HG03060 (cell line): ENCODE measurements around the gene TMEM126B.
"Not testable (repeated sequence)": the region's sequence is repeated elsewhere in the genome, so short reads cannot be mapped to it uniquely, and the experiment has no call there.

Source experiments
- ATAC-seq: cut with Tn5 transposase; IDR thresholded peaks from one replicate; pipeline ENCODE4 v1.9.1; 2021; ENCODE audit warnings: low read depth, moderate number of reproducible peaks; ENCODE audit not compliant: unreplicated experiment

TMEM126B gene

DNA sequence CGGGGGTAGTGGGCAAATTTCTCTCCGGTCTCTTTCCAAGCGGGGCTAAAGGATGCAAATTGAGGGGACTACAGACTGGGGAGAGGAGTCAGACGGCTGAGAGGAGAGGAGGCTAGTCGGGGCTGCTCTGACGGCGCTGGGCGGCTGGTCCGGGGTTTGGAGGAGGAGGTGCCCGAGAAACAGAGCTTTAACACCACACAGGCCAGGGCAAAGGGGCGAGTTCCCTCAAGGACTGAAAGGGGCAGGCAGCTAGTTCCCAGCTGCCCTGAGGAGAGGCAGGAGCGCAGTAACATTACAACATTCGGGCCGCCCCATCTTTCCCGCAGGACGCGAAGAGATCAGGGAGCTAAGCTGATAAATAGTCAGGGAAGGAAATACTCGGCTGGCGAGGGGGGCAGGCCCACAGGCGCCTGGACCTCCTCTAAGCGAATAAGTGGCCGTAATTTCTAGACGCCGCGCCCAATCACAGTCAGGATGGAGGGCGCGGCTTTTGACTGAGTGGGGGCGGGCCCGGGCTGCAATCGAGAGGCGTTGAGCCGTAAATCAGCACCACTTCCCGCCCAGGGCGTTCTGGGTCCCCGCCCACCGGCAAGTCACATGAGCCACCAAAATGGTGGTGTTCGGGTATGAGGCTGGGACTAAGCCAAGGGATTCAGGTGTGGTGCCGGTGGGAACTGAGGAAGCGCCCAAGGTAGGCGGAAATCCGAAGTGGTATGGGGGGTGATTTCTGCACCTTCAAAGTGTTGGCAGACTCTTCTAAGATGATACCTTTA lies at the start of gene TMEM126B:
Gene TMEM126B, plus strand, starts transcription at position 596 of the 773 bp plus-strand sequence. Its CDS starts 15 bp downstream, at position 611.
- ATAC-seq = peak; percentile 99

DNA sequence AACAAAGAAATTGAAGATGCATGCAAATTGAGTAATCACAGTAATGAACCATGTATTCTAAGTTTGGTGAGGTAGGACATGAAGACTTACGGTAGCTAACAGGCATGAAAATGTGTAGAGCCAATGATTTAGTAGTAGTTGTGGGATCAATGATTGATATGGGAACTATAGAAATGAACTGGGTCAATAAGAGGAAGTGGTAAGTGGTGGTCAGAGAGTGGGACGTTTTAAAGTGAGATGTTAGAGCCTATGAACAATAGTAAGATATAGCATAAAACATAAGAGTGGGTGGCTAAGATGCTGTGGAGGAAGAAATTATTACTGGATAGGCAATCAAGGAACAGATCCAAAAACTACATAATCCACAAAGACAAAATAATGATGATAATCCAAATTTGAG lies 46.3 kb upstream of the TMEM126B start:
- no peak for ATAC-seq

DNA sequence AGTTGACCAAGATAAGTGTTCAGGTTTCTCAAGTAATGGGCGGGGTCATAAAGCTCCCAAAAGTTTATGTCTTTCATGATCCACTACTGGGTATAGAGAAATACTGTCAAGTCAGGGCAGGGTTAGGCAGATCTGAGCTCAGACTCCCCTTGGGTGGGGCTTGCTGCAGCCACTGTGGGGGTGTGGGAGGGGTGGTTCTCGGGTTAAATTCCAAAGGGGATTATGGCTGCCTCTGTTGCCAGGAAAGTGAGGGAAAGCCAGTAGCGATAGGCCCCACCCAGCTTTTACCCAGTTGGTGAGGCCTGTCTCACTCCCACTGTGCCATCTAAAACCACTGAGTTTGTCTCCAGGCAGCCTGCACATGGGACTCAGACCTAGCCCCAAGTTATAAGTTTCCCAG lies 39.0 kb upstream of the TMEM126B start:
- no peak for ATAC-seq

DNA sequence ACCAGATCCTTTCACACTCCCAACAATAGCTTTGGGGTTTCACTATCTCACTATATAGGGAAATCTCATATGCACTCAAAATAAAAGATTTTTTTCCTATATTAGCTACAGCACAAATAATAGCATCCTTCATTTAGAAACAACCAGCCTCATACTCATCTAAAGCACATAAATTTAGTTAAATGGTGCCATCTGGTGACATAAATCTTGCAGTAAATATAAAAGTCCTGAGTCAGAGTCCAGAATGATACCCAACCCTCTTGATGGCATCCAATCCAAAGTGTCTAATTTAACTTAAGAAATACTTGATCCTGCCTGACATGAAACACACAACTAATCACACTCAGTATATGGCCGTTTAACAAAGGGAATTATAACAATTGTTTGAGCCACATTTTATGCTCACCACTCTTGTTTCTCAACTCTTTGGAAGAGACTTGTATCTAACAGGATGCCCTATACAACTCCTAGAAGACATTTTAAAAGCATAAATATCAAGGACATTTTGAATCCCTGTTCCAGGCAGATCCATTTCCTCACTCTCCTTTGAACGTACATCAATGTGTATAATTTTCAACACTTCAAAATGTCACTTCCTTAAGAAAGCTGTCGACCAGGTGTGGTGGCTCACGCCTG lies 37.4 kb upstream of the TMEM126B start:
- peak; percentile 50 for ATAC-seq

DNA sequence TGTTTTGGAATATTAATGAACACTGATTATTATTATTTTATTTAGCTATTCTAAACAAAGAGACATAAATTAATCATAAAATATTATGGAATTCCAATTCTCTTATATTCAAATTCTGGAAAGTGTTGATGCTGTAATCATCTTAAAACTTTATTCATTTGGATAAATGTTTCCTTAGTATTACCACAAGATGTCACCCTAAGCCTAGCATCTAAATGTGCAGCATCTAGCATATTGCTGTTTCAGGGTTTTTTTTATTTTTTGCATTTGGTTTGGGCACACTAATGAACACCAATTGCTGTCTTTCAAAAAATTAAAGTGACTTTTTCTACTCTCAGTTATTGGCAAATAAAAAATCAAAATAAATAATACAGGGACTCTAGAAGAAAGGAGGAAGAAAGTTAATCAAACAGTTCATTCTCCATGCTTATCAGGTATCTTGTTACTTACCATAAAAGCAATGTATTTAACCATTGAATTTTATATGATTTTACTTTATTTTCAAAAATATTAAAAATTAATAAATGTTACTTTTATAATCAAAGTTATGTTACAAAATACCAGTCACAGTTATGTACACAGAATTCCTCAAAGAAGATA lies 33.0 kb upstream of the TMEM126B start:
- ATAC-seq = peak; percentile 43

DNA sequence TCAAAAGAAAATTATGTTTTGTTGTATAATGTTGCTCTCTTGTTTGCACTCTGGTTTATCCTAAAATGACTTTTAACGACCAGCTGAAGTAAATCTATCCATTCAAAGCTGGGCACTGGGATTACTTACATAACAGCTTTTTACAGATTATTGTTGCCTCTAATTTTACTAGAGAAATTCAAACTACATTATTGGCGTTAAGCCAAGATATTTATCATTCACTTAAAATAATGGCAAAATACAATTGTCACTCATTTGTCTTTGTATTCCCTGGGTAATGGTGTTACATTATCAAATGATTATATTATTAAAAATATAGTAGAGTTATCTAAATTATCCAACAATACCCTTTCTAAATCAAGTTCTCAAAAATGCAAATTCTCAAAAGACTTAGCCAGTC lies 31.5 kb upstream of the TMEM126B start:
- no peak for ATAC-seq

DNA sequence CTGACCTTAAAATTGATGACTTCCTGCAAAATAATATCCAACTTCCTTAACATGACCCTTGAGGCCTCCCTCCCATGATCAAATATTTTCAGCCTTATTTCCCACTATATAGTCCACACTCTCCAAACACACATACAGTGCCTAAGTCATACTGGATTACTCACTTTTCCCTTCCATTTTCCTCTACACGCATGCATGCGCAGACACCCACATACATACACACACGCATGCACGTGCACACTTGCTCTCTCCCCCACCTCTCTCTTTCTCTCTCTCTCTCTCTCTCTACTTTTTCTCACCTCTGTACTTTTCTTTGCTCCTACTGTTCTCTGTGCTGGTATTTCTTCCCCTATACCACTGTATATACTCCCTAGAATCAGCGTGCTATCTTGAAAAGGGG lies 29.3 kb upstream of the TMEM126B start:
- ATAC-seq = no peak

DNA sequence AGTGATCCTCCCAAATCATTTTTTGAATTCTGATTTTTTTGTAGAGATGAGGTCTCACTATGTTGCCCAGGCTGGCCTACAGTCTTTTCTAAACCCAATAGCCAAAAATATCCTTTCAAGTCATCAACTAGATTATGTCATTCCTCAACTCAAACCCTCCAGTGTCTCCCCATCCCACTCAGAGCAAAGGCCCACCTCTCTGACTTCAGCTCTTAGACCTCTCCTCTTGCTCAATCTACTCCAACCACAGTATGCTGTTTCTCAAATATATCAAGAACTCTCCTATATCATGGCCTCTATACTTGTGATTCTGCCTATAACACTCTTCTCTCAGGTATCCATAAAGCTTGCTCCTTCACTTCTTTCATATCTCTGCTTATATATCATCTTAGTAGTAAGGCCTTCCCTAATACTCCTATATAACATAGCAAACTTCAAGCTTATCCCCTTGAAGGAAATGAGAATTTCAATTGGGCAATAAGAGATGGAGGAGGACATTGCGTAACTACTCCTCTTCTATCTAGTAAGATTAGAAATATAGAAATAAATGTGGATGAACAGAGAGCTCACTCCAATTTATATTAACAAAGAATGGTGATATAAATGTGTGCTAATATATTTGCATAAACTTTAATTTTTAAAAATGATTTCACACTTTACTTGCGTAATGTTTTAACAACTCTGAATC lies 25.7 kb upstream of the TMEM126B start:
- no peak for ATAC-seq

DNA sequence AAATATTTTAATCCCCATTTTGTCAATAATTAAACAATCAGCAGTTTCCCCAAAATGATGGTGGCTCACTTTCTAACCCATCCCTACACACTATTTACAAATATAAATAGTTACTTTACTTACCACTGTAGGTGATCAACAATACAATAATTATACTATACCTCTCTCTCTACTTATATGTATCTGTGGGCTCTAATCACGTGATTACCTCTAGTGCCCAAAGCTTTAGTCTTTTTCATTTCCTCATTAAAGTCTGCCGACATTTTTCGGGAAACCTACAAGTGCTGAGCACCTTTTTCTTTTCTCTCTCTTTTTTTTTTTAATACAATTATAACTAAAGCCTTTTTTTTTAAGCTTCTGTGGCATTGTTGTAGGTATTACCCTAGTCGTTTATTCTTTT lies 25.2 kb upstream of the TMEM126B start:
- no peak for ATAC-seq

DNA sequence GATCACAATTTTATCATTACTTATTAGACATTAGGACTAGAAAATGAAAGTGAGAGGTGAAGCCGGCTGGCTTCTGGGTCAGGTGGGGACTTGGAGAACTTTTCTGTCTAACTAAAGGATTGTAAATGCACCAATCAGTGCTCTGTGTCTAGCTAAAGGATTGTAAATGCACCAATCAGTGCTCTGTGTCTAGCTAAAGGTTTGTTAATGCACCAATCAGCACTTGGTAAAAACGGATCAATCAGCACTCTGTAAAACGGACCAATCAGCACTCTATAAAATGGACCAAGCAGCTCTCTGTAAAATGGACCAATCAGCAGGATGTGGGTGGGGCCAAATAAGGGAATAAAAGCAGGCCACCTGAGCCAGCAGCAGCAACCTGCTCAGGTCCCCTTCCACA lies 22.2 kb upstream of the TMEM126B start:
- not testable (repeated sequence) for ATAC-seq

DNA sequence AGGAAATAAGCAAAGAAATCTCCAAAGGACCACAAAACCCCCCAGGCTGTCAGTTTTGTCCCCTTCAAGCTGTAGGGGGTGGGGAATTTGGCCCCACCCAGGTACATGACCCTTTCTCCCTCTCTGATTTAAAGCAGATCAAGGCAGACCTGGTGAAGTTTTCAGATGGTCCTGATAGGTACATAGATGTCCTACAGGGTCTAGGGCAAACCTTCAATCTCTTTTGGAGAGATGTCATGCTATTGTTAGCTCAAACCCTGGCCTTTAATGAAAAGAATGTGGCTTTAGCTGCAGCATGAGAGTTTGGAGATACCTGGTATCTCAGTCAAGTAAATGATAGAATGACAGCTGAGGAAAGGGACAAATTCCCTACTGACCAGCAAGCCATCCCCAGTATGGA lies 19.8 kb upstream of the TMEM126B start:
- ATAC-seq = not testable (repeated sequence)

DNA sequence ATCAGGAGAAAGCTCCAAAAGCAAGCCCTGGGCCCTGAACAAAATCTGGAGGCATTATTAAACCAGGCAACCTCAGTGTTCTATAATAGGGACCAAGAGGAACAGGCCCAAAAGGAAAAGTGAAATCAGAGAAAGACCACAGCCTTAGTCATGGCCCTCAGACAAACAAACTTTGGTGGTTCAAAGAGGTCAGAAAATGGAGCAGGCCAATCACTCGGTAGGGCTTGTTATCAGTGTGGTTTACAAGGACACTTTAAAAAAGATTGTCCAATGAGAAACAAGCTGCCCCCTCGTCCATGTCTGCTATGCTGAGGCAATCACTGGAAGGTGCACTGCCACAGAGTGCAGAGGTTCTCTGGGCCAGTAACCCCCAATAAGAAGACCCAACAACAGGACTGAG lies 19.1 kb upstream of the TMEM126B start:
- ATAC-seq = not testable (repeated sequence)

DNA sequence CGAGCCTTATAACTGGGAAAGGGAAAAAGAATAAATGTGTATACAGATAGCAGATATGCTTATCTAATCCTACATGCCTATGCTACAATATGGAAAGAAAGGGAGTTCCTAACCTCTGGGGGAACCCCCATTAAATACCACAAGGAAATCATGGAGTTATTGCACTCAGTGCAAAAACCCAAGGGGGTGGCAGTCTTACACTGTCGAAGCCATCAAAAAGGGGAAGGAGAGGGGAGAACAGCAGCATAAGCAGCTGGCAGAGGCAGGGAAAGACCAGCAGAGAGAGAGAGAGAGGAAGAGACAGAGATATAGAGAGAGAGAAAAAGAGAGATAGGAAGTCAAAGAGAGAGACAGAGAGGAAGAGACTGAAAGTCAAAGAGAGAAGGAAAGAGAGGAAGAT lies 16.8 kb upstream of the TMEM126B start:
- not testable (repeated sequence) for ATAC-seq

DNA sequence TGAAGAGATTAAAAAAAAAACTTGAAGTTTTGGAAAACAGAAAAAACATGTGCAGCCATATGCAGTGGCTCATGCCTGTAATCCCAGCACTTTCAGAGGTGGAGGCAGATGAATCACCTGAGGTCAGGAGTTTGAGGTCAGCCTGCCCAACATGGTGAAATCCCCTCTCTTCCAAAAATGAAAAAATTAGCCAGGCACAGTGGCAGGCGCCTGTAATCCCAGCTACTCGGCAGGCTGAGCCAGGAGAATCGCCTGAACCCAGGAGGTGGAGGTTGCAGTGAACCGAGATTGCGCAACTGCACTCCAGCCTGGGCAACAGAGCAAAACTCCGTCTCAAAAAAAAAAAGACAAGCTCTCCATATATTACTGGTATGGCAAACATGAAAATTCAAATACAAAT lies 8.9 kb upstream of the TMEM126B start:
- no peak for ATAC-seq

DNA sequence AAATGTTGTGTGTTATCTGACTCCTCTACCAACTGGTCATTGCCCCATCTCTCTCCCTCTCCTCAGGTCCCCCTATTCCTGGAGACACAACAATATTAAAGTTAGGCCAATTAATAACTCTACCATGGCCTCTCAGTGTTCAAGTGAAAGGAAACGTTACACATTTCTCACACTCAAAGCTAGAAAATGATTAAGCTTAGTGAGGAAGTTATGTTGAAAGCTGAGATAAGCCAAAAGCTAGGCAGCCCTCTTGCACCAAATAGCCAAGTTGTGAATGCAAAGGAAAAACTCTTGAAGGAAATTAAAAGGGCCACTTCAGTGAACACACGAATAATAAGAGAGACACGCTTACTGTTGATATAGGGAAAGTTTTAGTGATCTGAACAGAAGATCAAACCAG lies 8.1 kb upstream of the TMEM126B start:
- no peak for ATAC-seq

DNA sequence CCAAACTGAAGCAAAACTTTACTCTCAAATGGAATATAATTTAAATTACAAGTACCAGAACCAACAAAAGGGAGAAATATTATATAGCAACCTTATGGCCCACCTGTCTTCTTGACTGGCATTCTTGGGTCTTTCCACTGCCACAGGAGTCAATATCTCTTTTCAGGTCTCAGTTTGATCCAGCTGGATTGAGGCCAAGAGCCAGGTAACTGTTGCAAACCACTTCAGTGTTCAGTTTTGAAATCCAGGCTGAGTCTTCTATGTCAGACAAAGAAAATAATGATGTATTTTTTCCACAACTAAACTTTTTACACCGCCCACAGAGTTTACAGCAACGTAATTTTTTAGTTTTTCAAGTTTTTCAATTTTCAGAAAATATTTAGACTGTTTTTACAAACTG lies 1.9 kb upstream of the TMEM126B start:
- no peak for ATAC-seq

DNA sequence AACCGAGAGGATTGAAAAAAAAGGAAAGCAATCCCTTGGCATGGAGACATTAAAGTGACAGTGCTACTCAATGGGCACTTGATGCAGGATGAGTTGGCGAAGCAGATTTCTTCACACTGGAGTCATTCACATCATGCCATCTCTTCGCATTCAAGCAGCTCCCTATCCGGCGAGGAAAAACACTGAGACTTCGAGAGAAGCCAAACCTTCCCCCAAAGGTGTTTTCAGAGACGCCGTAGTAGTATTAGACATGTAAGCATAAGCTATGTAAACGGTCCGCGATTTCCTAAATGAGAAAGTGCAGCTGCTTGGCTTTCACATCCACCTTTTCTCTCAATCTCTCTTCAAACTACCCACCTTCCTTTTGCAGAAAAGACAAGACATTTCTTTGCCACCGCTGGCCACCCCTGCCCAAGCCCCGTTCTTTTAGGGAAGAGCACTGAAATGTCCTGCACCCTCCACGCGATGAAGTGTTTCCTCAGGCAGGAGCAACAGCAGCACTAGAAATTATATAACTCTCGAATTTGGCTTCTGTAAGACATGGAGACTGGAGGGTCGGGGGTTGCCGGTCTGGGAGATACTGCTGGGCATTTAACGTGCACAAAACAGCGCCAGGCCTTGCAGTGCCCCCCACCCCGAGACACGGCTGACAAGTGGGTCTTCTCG lies 928 bp upstream of the TMEM126B start, which contains the start of gene DLG2:
Gene DLG2, minus strand, starts transcription at position 13 of the 666 bp plus-strand sequence.
- no peak for ATAC-seq

DNA sequence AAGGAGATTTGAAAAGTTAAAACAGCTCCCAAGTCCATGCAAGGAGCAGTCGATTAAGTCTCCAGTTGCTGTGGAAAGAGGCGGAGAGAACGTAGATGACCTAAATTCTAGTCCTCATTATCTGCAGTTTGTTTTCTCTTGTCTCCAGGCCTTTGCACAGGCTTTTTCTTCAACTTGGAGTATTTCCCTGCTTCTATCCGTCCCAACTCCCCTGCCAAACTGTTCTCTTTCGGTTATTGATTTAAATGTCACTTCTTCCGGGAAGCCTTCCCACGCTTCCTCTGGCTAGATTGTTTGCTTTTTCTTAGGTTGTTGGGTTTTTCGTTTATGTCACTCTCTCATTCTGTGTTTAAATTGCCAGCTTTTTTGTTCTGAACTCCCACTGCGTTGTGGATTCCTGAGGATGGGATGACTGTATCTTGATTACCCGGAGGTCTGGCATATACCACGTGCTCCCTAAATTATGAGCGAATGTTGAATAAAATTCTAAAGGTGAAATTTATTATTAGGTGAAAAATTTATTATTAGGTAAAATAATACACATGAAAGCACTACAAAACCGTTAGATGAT lies 463 bp downstream of the TMEM126B start:
- ATAC-seq = no peak

DNA sequence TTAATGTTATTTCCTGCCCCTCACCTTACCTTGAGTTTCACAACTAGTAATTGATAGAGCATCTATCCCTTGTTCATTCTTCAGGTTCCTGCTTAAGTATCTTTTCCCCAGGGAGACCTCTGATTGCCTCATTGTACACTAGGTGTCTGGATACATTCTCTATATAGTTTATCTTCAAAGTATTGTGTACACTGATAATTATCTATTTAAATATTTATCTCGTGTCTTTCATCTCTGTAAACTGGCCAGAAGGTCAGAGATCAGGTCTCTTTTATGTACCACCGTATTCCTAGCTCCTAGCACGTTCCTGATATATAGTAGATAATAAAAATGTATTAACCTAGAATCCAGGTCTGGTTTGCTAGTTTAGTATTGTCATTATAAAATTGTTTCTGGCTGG lies 6.4 kb downstream of the TMEM126B start:
- ATAC-seq = no peak

DNA sequence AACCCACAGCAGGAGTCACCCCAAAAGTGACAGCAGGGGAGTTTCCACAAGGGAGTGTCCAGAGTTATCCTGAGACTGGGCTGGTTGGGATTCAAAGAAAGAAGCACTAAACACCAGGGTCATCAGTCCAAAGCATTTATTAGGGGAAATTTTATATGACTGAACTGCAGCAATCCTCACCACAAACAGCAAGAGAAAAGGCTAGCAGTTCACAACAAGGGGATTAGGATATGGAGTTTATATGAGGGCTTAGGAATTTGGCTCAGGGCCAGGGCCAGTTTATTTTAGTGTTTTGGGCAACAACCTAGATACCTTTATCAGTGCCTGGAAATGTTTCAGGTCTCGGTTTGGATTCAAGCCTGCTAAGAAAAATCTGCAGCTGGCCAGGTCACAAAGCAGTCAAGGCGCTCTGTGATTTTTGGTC lies 14.8 kb downstream of the TMEM126B start:
- ATAC-seq = no peak
